Activated CD4-positive, alpha-beta T cell treated with anti-CD3 and anti-CD28 coated beads for 4 hours (primary cell): Measurements from ENCODE around the gene TMEM250.
A peak's percentile ranks its signal among the peaks of the same experiment; 100 is the strongest.

Source experiments
- DNase-seq, 2 donors: peaks; one replicate each; pipeline ENCODE4 v3.0.0-alpha.2; 2020

Gene TMEM250

GRCh38 chr9:136093995-136094881 is 24.4 kb downstream of the TMEM250 start:
- peak; percentile 54 to 65 for DNase-seq

GRCh38 chr9:136093346-136093986 is 25.2 kb downstream of the TMEM250 start:
- no peak for DNase-seq

GRCh38 chr9:136092741-136093140 is 25.9 kb downstream of the TMEM250 start:
- DNase-seq = no peak

- DNase-seq = no peak
Measured at GRCh38 chr9:136092353-136092650, 26.4 kb downstream of the TMEM250 start.

- DNase-seq = no peak
Measured at GRCh38 chr9:136091582-136092352, 26.9 kb downstream of the TMEM250 start.

GRCh38 chr9:136090768-136091581 is 27.7 kb downstream of the TMEM250 start:
- DNase-seq = no peak

- no peak for DNase-seq
Measured at GRCh38 chr9:136090056-136090735, 28.5 kb downstream of the TMEM250 start.

GRCh38 chr9:136089697-136090045 is 29.0 kb downstream of the TMEM250 start:
- no peak for DNase-seq

GRCh38 chr9:136088939-136089696 is 29.6 kb downstream of the TMEM250 start:
- no peak for DNase-seq

GRCh38 chr9:136088481-136088938 is 30.2 kb downstream of the TMEM250 start:
- no peak for DNase-seq

GRCh38 chr9:136087741-136088480 is 30.8 kb downstream of the TMEM250 start:
- no peak for DNase-seq

GRCh38 chr9:136086951-136087740 is 31.5 kb downstream of the TMEM250 start:
- DNase-seq = no peak

GRCh38 chr9:136086213-136086881 is 32.3 kb downstream of the TMEM250 start:
- DNase-seq = no peak

- DNase-seq = no peak
Measured at GRCh38 chr9:136085815-136086212, 32.9 kb downstream of the TMEM250 start.

- DNase-seq = no peak
Measured at GRCh38 chr9:136084063-136084944, 34.4 kb downstream of the TMEM250 start.

GRCh38 chr9:136083558-136084062 is 35.1 kb downstream of the TMEM250 start:
- DNase-seq = no peak

GRCh38 chr9:136082496-136083361 is 35.9 kb downstream of the TMEM250 start:
- DNase-seq = no peak
